BE2C (cell line): ENCODE measurements around the gene DSCAM.
"Not testable (repeated sequence)": the region's sequence is repeated elsewhere in the genome, so short reads cannot be mapped to it uniquely, and the experiment has no call there.

ENCODE experiments used
- DNase-seq: peaks from one replicate; pipeline ENCODE4 v3.0.0-alpha.2; 2020
- H3K27me3 ChIP-seq: fragments of 250-450 bp; sonication (Bioruptor Pico); 2 replicates; pipeline ENCODE4 v1.5.1; 2020; ENCODE audit warnings: mild to moderate bottlenecking
- H3K36me3 ChIP-seq: fragments of 250-450 bp; sonication (Bioruptor Pico); 2 replicates; pipeline ENCODE4 v1.5.1; 2020; ENCODE audit warnings: mild to moderate bottlenecking
- H3K4me1 ChIP-seq: fragments of 250-450 bp; sonication (Bioruptor Pico); 2 replicates; pipeline ENCODE4 v1.5.1; 2020
- H3K4me3 ChIP-seq: 2 replicates; pipeline ENCODE4 v1.5.1; 2011; ENCODE audit warnings: low read depth, low read length
- H3K9me3 ChIP-seq: fragments of 250-450 bp; sonication (Bioruptor Pico); 2 replicates; pipeline ENCODE4 v1.5.1; 2020
- TF ChIP-seq, protein P1 (sequence below): IDR thresholded peaks from 2 replicates; pipeline ENCODE4 v1.5.1; 2012; ENCODE audit warnings: mild to moderate bottlenecking, low read depth, low read length

The DSCAM gene

DNA sequence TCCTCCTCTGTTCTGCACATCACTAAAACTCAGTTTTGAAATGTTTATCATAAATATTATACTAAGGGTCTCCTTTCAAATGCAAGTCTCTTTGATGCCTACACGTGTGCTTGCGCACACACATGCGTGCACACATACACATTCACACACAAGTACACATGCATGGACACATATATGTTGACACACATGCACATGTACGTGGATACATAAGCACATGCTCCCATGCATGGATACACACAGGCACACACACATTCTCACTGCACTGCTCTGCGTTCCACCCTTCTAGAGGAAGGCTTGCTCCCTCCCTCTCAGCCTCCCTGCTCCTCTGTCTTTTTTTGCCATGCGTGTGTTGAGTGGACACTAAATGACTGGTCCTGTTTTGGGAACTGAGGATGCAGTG is 817.1 kb downstream of the DSCAM start:
- Histone ChIP-seq H3K4me3 (no peak overlapping the region), H3K36me3 (no peaks in the 10 kb centered on the region), H3K4me1 (no peaks in the 10 kb centered on the region), H3K9me3 (0 out of 2 replicates have a peak, but pooled peaks cover 3% of the 10 kb centered on the region), H3K27me3 (no peaks in the 10 kb centered on the region)
- TF ChIP-seq, protein P1, sequence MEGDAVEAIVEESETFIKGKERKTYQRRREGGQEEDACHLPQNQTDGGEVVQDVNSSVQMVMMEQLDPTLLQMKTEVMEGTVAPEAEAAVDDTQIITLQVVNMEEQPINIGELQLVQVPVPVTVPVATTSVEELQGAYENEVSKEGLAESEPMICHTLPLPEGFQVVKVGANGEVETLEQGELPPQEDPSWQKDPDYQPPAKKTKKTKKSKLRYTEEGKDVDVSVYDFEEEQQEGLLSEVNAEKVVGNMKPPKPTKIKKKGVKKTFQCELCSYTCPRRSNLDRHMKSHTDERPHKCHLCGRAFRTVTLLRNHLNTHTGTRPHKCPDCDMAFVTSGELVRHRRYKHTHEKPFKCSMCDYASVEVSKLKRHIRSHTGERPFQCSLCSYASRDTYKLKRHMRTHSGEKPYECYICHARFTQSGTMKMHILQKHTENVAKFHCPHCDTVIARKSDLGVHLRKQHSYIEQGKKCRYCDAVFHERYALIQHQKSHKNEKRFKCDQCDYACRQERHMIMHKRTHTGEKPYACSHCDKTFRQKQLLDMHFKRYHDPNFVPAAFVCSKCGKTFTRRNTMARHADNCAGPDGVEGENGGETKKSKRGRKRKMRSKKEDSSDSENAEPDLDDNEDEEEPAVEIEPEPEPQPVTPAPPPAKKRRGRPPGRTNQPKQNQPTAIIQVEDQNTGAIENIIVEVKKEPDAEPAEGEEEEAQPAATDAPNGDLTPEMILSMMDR: no peak
- DNase-seq: no peak

DNA sequence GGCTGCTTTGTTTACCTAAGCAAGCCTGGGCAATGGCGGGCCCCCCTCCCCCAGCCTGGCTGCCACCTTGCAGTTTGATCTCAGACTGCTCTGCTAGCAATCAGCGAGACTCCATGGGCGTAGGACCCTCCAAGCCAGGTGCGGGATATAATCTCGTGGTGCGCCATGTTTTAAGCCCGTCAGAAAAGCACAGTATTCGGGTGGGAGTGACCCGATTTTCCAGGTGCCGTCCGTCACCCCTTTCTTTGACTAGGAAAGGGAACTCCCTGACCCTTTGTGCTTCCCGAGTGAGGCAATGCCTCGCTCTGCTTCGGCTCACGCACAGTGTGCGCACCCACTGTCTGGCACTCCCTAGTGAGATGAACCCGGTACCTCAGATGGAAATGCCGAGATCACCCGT is 818.6 kb downstream of the DSCAM start:
- DNase-seq, H3K4me3 ChIP-seq, H3K4me1 ChIP-seq, H3K36me3 ChIP-seq, H3K27me3 ChIP-seq, H3K9me3 ChIP-seq: not testable (repeated sequence)

GRCh38 chr21:40021558-40022351 is 825.2 kb downstream of the DSCAM start:
- H3K4me3 ChIP-seq: no peak overlapping the region
- TF ChIP-seq, protein P1: no peak
- no peaks in the 10 kb centered on the region for H3K36me3 ChIP-seq
- H3K9me3 ChIP-seq: no peaks in the 10 kb centered on the region; the same call in none of the 2 replicates
- no peak for DNase-seq
- no peaks in the 10 kb centered on the region for H3K4me1 ChIP-seq
- no peaks in the 10 kb centered on the region for H3K27me3 ChIP-seq

DNA sequence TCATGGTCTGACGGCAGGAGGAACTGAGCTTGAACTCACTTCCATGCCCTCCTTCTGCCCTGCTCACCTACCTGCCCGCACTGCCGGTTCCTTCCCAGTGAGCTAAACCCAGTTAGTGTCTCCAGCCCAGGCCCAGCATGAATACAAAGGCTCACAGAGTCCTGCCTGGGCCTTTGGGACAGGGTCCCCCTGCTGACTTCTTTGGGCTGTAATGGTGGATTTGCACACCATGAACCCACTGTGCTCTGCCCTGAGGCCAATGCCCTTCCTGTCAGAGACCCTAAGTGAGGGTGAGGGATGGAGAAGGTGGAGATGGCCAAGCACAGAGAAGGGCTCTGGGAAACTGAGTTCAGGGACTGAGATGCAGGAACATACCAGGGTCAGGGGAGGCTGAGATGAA is 826.3 kb downstream of the DSCAM start:
- TF ChIP-seq, protein P1: no peak
- no peaks in the 10 kb centered on the region for H3K4me1 ChIP-seq
- no peaks in the 10 kb centered on the region for H3K36me3 ChIP-seq
- no peaks in the 10 kb centered on the region for H3K27me3 ChIP-seq
- no peaks in the 10 kb centered on the region; the same call in none of the 2 replicates for H3K9me3 ChIP-seq
- DNase-seq: no peak
- H3K4me3 ChIP-seq: no peak overlapping the region

DNA sequence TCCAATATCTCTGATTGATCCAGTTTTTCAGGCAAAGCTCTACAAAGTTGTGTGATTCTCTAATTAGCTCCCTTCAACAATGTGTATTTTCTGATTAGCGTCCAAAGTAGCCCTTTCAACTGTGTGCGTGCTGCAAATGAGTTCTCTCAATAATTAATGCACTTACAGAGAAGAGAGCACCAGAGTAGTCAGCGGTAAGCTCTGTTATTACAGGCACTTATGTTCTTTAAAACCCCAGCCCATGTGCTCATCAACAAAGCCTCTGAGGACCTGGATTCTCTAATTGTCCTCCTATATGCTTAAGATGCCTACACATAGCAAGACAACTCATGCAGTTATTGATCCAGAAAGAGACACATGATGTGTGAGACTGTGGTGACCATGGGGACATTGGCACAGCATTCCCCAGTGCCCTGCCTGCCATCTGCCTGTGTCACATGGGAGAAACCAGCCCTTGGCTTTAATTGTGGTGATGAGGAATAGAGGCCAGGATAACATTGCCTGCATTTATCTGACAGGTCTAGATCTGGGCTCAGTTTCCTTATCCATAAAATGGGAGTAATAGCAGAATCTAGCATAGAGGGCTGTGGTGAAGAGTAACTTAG is 828.0 kb downstream of the DSCAM start:
- no peak for DNase-seq
- TF ChIP-seq, protein P1: no peak
- Histone ChIP-seq H3K4me1 (no peaks in the 10 kb centered on the region), H3K9me3 (no peaks in the 10 kb centered on the region; the same call in none of the 2 replicates), H3K36me3 (no peaks in the 10 kb centered on the region), H3K4me3 (no peak overlapping the region), H3K27me3 (no peaks in the 10 kb centered on the region)

GRCh38 chr21:40016667-40017066 is 830.3 kb downstream of the DSCAM start:
- no peak overlapping the region for H3K4me3 ChIP-seq
- H3K9me3 ChIP-seq: no peaks in the 10 kb centered on the region; the same call in none of the 2 replicates
- no peaks in the 10 kb centered on the region for H3K4me1 ChIP-seq
- TF ChIP-seq, protein P1: no peak
- H3K27me3 ChIP-seq: no peaks in the 10 kb centered on the region
- H3K36me3 ChIP-seq: no peaks in the 10 kb centered on the region
- DNase-seq: no peak
